GM06990 (cell line): Measurements from ENCODE around the gene THOC2.
"Not testable (repeated sequence)": the region's sequence is repeated elsewhere in the genome, so short reads cannot be mapped to it uniquely, and the experiment has no call there.

Source experiments
- DNase-seq: peaks from one replicate; pipeline ENCODE4 v3.0.0-alpha.2; 2011; ENCODE audit not compliant: insufficient read length; ENCODE audit errors: extremely low read depth
- H3K27me3 ChIP-seq: replicated peaks from 2 replicates; pipeline ENCODE4 v1.6.0; 2011; ENCODE audit warnings: low read length; ENCODE audit not compliant: control insufficient read depth, insufficient read depth
- H3K36me3 ChIP-seq: 2 replicates; pipeline ENCODE4 v1.5.1; 2011; ENCODE audit warnings: low read length; ENCODE audit not compliant: control insufficient read depth, insufficient read depth
- H3K4me3 ChIP-seq: replicated peaks from 2 replicates; pipeline ENCODE4 v1.5.1; 2011; ENCODE audit warnings: low read depth, mild to moderate bottlenecking, control low read depth, low read length
- TF ChIP-seq, protein P1 (sequence below): IDR thresholded peaks from 2 replicates; pipeline ENCODE4 v1.5.1; 2011; ENCODE audit warnings: low read length, control low read depth, mild to moderate bottlenecking, inconsistent platforms; ENCODE audit not compliant: insufficient read depth, poor library complexity, severe bottlenecking

Gene THOC2

DNA sequence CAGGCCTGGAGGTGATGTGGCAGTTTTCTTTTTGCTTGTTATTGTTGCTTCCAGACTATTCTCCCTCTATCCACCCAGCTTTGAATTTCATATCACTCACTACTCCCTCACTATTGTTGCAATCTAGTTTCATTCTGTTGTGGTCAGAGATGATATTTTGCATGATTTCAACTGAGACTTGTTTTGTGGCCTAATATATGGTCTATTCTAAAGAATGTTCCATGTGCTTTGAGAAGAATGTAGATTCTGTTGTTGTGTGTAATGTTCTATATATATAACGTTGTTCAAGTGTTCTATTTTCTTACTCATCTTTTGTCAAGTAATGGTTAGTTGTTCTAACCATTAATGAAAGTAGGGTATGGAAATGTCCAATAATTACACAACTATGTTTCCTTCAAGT is 59.0 kb downstream of the THOC2 start:
- Histone ChIP-seq H3K27me3 (no peaks in the 10 kb centered on the region), H3K36me3 (no peaks in the 10 kb centered on the region)
- TF ChIP-seq, protein P1, sequence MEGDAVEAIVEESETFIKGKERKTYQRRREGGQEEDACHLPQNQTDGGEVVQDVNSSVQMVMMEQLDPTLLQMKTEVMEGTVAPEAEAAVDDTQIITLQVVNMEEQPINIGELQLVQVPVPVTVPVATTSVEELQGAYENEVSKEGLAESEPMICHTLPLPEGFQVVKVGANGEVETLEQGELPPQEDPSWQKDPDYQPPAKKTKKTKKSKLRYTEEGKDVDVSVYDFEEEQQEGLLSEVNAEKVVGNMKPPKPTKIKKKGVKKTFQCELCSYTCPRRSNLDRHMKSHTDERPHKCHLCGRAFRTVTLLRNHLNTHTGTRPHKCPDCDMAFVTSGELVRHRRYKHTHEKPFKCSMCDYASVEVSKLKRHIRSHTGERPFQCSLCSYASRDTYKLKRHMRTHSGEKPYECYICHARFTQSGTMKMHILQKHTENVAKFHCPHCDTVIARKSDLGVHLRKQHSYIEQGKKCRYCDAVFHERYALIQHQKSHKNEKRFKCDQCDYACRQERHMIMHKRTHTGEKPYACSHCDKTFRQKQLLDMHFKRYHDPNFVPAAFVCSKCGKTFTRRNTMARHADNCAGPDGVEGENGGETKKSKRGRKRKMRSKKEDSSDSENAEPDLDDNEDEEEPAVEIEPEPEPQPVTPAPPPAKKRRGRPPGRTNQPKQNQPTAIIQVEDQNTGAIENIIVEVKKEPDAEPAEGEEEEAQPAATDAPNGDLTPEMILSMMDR: no peak

DNA sequence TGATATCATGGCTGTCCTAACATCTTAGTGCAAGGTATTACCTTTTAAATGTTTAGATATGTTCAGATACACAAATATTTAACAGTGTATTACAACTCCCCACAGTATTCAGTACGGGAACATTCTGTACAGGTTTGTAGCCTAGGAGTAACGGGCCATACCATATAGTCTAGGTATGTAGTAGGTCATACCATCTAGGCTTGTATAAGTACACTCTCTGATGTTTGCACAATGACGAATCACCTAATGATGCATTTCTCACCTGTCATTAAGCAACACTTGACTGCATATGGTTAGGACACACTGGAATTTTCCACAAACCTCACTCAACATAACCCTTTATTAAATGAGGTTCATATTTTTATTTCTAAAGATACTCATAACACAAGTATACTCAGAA is 67.7 kb downstream of the THOC2 start:
- DNase-seq: no peak
- H3K27me3 ChIP-seq: no peaks in the 10 kb centered on the region
- peaks cover 2% of the 10 kb centered on the region; the same call in 1 of the 2 replicates for H3K36me3 ChIP-seq
- no peak overlapping the region for H3K4me3 ChIP-seq
- TF ChIP-seq, protein P1: no peak

More for the DNA sequence above, 59.0 kb downstream of the THOC2 start:
- DNase-seq: no peak
- no peak overlapping the region for H3K4me3 ChIP-seq

DNA sequence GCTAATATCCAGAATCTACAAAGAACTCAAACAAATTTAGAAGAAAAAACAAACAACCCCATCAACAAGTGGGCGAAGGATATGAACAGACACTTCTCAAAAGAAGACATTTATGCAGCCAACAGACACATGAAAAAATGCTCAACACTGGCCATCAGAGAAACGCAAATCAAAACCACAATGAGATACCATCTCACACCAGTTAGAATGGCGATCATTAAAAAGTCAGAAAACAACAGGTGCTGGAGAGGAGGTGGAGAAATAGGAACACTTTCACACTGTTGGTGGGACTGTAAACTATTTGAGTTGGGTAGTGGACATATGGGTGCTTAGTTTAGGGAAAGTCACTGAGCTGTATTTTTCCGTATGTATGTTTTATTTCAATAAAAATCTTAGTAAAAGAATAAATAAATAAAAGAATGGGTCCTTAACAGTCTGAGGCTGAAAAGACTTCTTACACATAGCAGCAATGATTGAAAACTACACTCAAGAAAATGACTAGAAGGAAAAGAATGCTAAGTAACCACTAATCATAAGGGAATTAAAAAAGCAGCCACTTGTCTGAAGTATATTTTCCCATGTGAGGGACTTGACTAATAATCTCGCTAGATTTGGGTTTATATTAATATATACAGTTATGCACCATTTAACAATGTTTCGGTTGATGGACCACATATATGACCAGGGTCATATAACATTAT is 68.2 kb downstream of the THOC2 start:
- H3K36me3 ChIP-seq, DNase-seq, H3K27me3 ChIP-seq, H3K4me3 ChIP-seq: not testable (repeated sequence)

DNA sequence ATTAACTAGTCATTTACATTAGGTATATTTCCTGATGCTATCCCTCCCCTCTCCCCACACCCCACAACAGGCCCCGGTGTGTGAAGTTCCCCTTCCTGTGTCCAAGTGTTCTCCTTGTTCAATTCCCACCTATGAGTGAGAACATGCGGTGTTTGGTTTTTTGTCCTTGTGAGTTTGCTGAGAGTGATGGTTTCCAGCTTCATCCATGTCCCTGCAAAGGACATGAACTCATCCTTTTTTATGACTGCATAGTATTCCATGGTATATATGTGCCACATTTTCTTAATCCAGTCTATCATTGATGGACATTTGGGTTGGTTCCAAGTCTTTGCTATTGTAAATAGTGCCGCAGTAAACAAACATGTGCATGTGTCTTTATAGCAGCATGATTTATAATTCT is 69.1 kb downstream of the THOC2 start:
- H3K4me3 ChIP-seq, DNase-seq, H3K36me3 ChIP-seq, H3K27me3 ChIP-seq: not testable (repeated sequence)

DNA sequence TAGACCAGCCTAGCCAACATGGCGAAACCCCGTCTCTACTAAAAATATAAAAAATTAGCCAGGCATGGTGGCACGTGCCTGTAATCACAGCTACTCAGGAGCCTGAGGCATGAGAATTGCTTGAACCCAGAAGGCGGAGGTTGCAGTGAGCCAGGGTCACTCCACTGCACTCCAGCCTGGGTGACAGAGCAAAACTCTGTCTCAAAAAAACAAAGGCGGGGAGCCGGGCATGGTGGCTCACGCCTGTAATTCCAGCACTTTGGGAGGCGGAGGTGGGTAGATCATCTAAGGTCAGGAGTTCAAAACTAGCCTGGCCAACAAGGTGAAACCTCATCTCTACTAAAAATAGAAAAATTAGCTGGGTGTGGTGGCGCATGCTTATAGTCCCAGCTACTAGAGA is 76.3 kb downstream of the THOC2 start:
- not testable (repeated sequence) for H3K27me3 ChIP-seq, H3K36me3 ChIP-seq, DNase-seq, H3K4me3 ChIP-seq

DNA sequence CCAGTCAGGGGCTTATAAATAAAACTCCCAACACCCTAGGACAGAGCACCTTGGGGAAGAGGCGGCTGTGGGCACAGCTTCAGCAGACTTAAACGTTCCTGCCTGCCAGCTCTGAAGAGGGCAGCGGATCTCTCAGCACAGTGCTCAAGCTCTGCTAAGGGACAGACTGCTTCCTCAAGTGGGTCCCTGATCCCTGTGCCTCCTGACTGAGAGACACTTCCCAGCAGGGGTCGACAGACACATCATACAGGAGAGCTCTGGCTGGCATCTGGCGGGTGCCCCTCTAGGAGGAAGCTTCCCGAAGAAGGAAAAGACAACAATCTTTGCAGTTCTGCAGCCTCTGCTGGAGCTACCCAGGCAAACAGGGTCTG is 84.1 kb downstream of the THOC2 start:
- H3K36me3 ChIP-seq, H3K27me3 ChIP-seq, DNase-seq, H3K4me3 ChIP-seq: not testable (repeated sequence)

DNA sequence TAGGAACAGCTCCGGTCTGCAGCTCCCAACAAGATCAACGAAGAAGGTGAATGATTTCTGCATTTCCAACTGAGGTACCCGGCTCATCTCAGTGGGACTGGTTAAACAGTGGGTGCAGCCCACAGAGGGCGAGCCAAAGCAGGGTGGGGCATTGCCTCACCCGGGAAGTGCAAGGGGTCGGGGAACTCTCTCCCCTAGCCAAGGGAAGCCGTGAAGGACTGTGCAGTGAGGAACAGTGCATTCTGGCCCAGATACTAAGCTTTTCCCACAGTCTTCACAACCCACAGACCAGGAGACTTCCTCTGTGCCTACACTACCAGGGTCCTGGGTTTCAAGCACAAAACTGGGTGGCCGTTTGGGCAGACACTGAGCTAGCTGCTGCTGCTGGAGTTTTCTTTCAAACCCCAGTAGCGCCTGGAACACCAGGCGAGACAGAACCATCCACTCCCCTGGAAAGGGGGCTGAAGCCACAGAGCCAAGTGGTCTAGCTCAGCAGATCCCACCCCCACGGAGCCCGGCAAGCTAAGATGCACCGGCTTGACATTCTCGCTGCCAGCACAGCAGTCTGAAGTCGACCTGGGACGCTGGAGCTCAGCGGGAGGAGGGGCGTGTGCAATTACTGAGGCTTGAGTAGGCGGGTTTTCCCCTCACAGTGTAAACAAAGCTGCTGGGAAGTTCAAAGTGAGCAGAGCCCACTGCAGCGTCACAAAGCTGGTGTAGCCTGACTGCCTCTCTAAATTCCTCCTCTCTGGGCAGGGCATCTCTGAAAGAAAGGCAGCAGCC is 84.6 kb downstream of the THOC2 start:
- TF ChIP-seq, protein P1: no peak
- Histone ChIP-seq H3K36me3 (no peaks in the 10 kb centered on the region), H3K4me3 (no peak overlapping the region), H3K27me3 (no peaks in the 10 kb centered on the region)
- no peak for DNase-seq
